Neutrophil (primary cell): Measurements from ENCODE around the gene TOX2.

Experiments
- H3K27ac ChIP-seq: fragments of 200-600 bp; sonication (generic); 2 replicates; pipeline ENCODE4 v1.5.1; 2016; ENCODE audit warnings: mild to moderate bottlenecking, moderate library complexity
- H3K27me3 ChIP-seq: fragments of 200-600 bp; sonication (generic); 2 replicates; pipeline ENCODE4 v1.6.0; 2016; ENCODE audit warnings: mild to moderate bottlenecking
- H3K36me3 ChIP-seq: fragments of 200-600 bp; sonication (generic); 2 replicates; pipeline ENCODE4 v1.5.1; 2017
- H3K4me1 ChIP-seq, 2 experiments: fragments of 200-600 bp in 1 of 2; sonication (generic) in 1 of 2; 1 replicate in 1 of 2; 2 replicates in 1 of 2; pipeline versions ENCODE4 v1.5.1 to v1.6.1; 2013 to 2016; ENCODE audit warnings: low read depth in 1 of 2, low read length in 1 of 2, mild to moderate bottlenecking in 1 of 2, moderate library complexity in 1 of 2; ENCODE audit not compliant: control insufficient read depth in 1 of 2, insufficient read depth in 1 of 2
- H3K4me3 ChIP-seq, 2 experiments: fragments of 200-600 bp in 1 of 2; sonication (generic) in 1 of 2; 1 replicate in 1 of 2; 2 replicates in 1 of 2; pipeline ENCODE4 v1.5.1; 2013 to 2016; ENCODE audit warnings: low read depth in 1 of 2, low read length in 1 of 2, mild to moderate bottlenecking in 1 of 2, moderate library complexity in 1 of 2
- H3K9me3 ChIP-seq: fragments of 200-600 bp; sonication (generic); 2 replicates; pipeline ENCODE4 v1.5.1; 2016
- TF ChIP-seq, protein P1 (sequence below): fragments of 200-600 bp; sonication (generic); IDR thresholded peaks from 2 replicates; pipeline ENCODE4 v1.5.1; 2016; ENCODE audit warnings: antibody characterized with exemption

TOX2 gene

DNA sequence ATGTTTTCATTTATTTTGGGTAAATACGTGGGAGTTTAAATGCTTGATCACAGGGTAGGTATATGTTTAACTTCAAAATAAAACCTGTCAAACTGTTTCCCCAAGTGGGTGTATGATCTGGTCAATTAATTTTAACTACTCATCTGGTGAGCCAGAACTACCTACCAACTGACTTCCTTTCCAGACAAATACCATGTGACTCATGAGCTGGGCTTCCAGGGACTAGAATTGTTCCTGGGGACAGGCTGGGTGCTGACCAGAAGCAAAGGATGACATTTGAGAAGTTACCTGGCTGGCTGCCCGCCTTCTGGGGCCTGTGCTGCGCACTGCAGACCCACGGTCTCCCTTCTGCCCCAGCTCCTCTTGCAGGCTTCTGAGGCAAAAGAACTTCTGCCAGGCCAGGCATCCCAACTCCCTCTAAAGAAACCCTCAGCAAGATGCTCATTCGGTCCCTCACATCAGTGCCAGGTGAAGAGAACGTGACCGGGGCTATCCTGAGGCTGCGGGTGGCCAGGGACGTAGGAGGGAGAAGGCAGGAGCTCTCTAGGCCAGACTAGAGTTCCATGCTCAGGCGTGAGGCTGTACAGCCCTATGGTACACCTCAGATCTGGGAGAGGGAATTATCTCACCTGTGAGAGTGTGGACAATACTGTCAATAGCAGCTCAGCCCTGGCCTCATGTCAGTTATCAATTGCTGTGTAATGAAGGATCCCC lies 168.7 kb downstream of the TOX2 start:
- H3K9me3 ChIP-seq, result no peaks in the 10 kb centered on the region
- H3K4me3 ChIP-seq, result no peak overlapping the region
- H3K36me3 ChIP-seq, result no peaks in the 10 kb centered on the region
- H3K4me1 ChIP-seq, result peaks cover 14 to 15% of the 10 kb centered on the region in 2 experiments
- TF ChIP-seq, protein P1, sequence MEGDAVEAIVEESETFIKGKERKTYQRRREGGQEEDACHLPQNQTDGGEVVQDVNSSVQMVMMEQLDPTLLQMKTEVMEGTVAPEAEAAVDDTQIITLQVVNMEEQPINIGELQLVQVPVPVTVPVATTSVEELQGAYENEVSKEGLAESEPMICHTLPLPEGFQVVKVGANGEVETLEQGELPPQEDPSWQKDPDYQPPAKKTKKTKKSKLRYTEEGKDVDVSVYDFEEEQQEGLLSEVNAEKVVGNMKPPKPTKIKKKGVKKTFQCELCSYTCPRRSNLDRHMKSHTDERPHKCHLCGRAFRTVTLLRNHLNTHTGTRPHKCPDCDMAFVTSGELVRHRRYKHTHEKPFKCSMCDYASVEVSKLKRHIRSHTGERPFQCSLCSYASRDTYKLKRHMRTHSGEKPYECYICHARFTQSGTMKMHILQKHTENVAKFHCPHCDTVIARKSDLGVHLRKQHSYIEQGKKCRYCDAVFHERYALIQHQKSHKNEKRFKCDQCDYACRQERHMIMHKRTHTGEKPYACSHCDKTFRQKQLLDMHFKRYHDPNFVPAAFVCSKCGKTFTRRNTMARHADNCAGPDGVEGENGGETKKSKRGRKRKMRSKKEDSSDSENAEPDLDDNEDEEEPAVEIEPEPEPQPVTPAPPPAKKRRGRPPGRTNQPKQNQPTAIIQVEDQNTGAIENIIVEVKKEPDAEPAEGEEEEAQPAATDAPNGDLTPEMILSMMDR, result no peak
- H3K27ac ChIP-seq, result no peak overlapping the region
- H3K27me3 ChIP-seq, result peaks cover 4% of the 10 kb centered on the region

DNA sequence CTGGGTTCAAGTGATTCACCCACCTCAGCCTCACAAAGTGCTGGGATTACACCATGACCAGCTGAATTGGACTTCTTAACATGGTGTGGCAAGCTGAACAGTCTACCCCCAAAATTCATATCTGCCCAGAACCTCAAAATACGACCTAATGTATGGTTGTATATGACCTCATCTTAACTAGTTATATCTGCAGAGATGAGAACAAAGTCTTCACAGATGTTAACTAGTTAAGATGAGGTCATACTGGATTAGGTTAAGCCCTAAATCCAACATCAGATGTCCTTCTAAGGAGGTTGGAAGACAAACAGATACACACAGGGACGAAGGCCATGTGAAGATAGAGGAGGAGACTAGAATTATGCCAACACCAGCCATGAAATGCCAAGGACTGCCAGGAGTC lies 169.8 kb downstream of the TOX2 start:
- peaks cover 8% of the 10 kb centered on the region for H3K27me3 ChIP-seq
- no peak overlapping the region for H3K27ac ChIP-seq
- H3K4me3 ChIP-seq, result no peak overlapping the region
- H3K4me1 ChIP-seq, result peaks cover 14 to 15% of the 10 kb centered on the region in 2 experiments
- H3K9me3 ChIP-seq, result no peaks in the 10 kb centered on the region
- H3K36me3 ChIP-seq, result no peaks in the 10 kb centered on the region
- TF ChIP-seq, protein P1, result no peak

DNA sequence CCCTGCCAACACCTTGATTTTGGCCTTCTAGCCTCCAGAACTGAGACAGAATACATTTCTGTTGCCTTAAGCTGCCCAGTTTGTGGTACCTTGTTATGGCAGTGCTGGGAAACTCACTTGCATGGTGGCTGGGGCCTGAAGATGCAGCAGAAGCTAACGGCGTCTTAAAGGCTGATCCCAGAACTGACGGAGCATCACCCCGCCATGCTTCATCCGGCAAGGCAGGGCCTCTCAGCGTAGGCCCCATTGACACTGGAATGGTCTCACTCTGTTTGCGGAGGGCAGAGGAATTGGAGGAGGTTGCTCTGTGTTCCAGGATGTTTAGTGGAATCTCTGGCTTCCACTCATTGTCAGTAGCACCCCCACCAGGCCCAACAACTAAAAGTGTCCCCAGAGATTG lies 170.2 kb downstream of the TOX2 start:
- no peak overlapping the region for H3K4me3 ChIP-seq
- no peak overlapping the region for H3K27ac ChIP-seq
- H3K27me3 ChIP-seq, result peaks cover 8% of the 10 kb centered on the region
- TF ChIP-seq, protein P1, result no peak
- peaks cover 9 to 11% of the 10 kb centered on the region in 2 experiments for H3K4me1 ChIP-seq
- no peaks in the 10 kb centered on the region for H3K9me3 ChIP-seq
- no peaks in the 10 kb centered on the region for H3K36me3 ChIP-seq

- Histone ChIP-seq H3K36me3 (no peaks in the 10 kb centered on the region), H3K4me1 (peaks cover under 1 to 2% of the 10 kb centered on the region in 2 experiments), H3K27ac (no peak overlapping the region), H3K9me3 (no peaks in the 10 kb centered on the region), H3K4me3 (no peak overlapping the region), H3K27me3 (peaks cover 8% of the 10 kb centered on the region)
- TF ChIP-seq, protein P1, result no peak
Observed at GRCh38 chr20:44085616-44086434, 171.2 kb downstream of the TOX2 start.

- TF ChIP-seq, protein P1, result no peak
- Histone ChIP-seq H3K9me3 (no peaks in the 10 kb centered on the region), H3K4me3 (no peak overlapping the region), H3K36me3 (no peaks in the 10 kb centered on the region), H3K27me3 (peaks cover 8% of the 10 kb centered on the region), H3K27ac (no peak overlapping the region), H3K4me1 (no peaks in the 10 kb centered on the region)
Observed at GRCh38 chr20:44087051-44087856, 172.6 kb downstream of the TOX2 start.
